GM19239 (cell line): ENCODE results near the gene TJP1.

Experiments used
- DNase-seq: peaks from one replicate; pipeline ENCODE4 v3.0.0; 2011; ENCODE audit warnings: low spot score; ENCODE audit not compliant: insufficient read length
- FAIRE-seq: peaks from 2 replicates; lab custom pipeline; 2011; peaks lifted over from hg19 to GRCh38; lab: Jason Lieb, UNC

Gene TJP1

GRCh38 chr15:29822100-29822683, at the start of gene TJP1:
Gene TJP1 (minus strand): TSS chr15:29822468. CDS start chr15:29822028, 440 bp downstream.
- DNase-seq (no peak), FAIRE-seq (no peak)

- FAIRE-seq (no peak), DNase-seq (no peak)
These were observed 49.1 kb upstream of the TJP1 start for GRCh38 chr15:29871401-29871800.

GRCh38 chr15:29870495-29871151, 48.4 kb upstream of the TJP1 start:
- DNase-seq (no peak), FAIRE-seq (no peak)

GRCh38 chr15:29867241-29868000, 45.2 kb upstream of the TJP1 start:
- no peak for DNase-seq
- no peak for FAIRE-seq

- FAIRE-seq (no peak), DNase-seq (no peak)
These were observed 44.1 kb upstream of the TJP1 start for GRCh38 chr15:29866337-29866736.

- no peak for DNase-seq
- FAIRE-seq = no peak
These were observed 42.2 kb upstream of the TJP1 start for GRCh38 chr15:29864501-29864900.

- DNase-seq (no peak), FAIRE-seq (no peak)
These were observed 41.2 kb upstream of the TJP1 start for GRCh38 chr15:29863438-29863837.

GRCh38 chr15:29862271-29862670, 40.0 kb upstream of the TJP1 start:
- FAIRE-seq (no peak), DNase-seq (no peak)

- DNase-seq (no peak), FAIRE-seq (no peak)
These were observed 38.6 kb upstream of the TJP1 start for GRCh38 chr15:29860872-29861271.

- FAIRE-seq = no peak
- no peak for DNase-seq
These were observed 37.9 kb upstream of the TJP1 start for GRCh38 chr15:29859973-29860715.

- no peak for DNase-seq
These were observed 37.0 kb upstream of the TJP1 start for GRCh38 chr15:29859293-29859692.

GRCh38 chr15:29857221-29857789, 35.0 kb upstream of the TJP1 start:
- DNase-seq = no peak
- no peak for FAIRE-seq

More at GRCh38 chr15:29859293-29859692, 37.0 kb upstream of the TJP1 start:
- no peak for FAIRE-seq

- FAIRE-seq = no peak
- no peak for DNase-seq
These were observed 32.1 kb upstream of the TJP1 start for GRCh38 chr15:29854413-29854812.

GRCh38 chr15:29853211-29853987, 31.1 kb upstream of the TJP1 start:
- no peak for FAIRE-seq
- no peak for DNase-seq

- no peak for FAIRE-seq
These were observed 29.9 kb upstream of the TJP1 start for GRCh38 chr15:29852201-29852600.

GRCh38 chr15:29849716-29850115, 27.4 kb upstream of the TJP1 start:
- FAIRE-seq (no peak), DNase-seq (no peak)

More at GRCh38 chr15:29852201-29852600, 29.9 kb upstream of the TJP1 start:
- DNase-seq = no peak

- DNase-seq (no peak), FAIRE-seq (no peak)
These were observed 26.9 kb upstream of the TJP1 start for GRCh38 chr15:29849218-29849617.

GRCh38 chr15:29844290-29844903, 22.1 kb upstream of the TJP1 start:
- no peak for FAIRE-seq
- no peak for DNase-seq

GRCh38 chr15:29842290-29842689, 20.0 kb upstream of the TJP1 start:
- FAIRE-seq (no peak), DNase-seq (no peak)
